Fibroblast of lung (primary cell): Measurements from ENCODE around the gene TNS1. TPM values are rescaled to one million over a fixed set of nuclear protein-coding genes. Genes with fewer than 3 reads are reported as not detected.

Experiments
- DNase-seq, 2 donors: peaks; one replicate each; pipeline versions ENCODE4 v3.0.0 to v3.0.0-alpha.2; 2010; ENCODE audit warnings: low read depth in 2 of 2
- H2AFZ ChIP-seq: 2 replicates; pipeline ENCODE4 v1.5.1; 2012; ENCODE audit warnings: low read length, control low read depth, inconsistent platforms
- H3K27ac ChIP-seq: 2 replicates; pipeline ENCODE4 v1.5.1; 2011; ENCODE audit warnings: low read length, control low read depth; ENCODE audit not compliant: insufficient read depth
- H3K27me3 ChIP-seq: 2 replicates; pipeline ENCODE4 v1.5.1; 2011; ENCODE audit warnings: mild to moderate bottlenecking, low read length; ENCODE audit not compliant: control insufficient read depth, insufficient read depth
- H3K36me3 ChIP-seq: 2 replicates; pipeline ENCODE4 v1.5.1; 2011; ENCODE audit warnings: low read length; ENCODE audit not compliant: control insufficient read depth, insufficient read depth
- H3K4me1 ChIP-seq: 2 replicates; pipeline ENCODE4 v1.5.1; 2011; ENCODE audit warnings: low read length; ENCODE audit not compliant: control insufficient read depth, insufficient read depth; ENCODE audit errors: extremely low read depth
- H3K4me2 ChIP-seq: 2 replicates; pipeline ENCODE4 v1.5.1; 2011; ENCODE audit warnings: low read length, control low read depth; ENCODE audit not compliant: insufficient read depth; ENCODE audit errors: extremely low read depth
- H3K4me3 ChIP-seq, 4 experiments: fragments of 200-600 bp in 1 of 4; sonication (generic) in 1 of 4; replicated peaks in 1 of 4; 2 replicates each; pipeline ENCODE4 v1.5.1; 2011 to 2016; ENCODE audit warnings: low read length in 4 of 4, low read depth in 3 of 4, mild to moderate bottlenecking in 3 of 4, control low read depth in 2 of 4, inconsistent platforms in 1 of 4, mixed read lengths in 1 of 4; ENCODE audit not compliant: insufficient read depth in 1 of 4; ENCODE audit errors: control extremely low read depth in 1 of 4
- H3K79me2 ChIP-seq: 2 replicates; pipeline ENCODE4 v1.5.1; 2012; ENCODE audit warnings: mild to moderate bottlenecking, low read length, inconsistent platforms; ENCODE audit not compliant: control insufficient read depth, insufficient read depth
- H3K9ac ChIP-seq: 2 replicates; pipeline ENCODE4 v1.5.1; 2011; ENCODE audit warnings: mild to moderate bottlenecking, low read length, control low read depth; ENCODE audit not compliant: insufficient read depth
- H3K9me3 ChIP-seq: 2 replicates; pipeline ENCODE4 v1.5.1; 2012; ENCODE audit warnings: low read depth, low read length; ENCODE audit not compliant: control insufficient read depth, insufficient read depth
- H4K20me1 ChIP-seq: 2 replicates; pipeline ENCODE4 v1.5.1; 2011; ENCODE audit warnings: low read length; ENCODE audit not compliant: control insufficient read depth, insufficient read depth; ENCODE audit errors: extremely low read depth
- EZH2 ChIP-seq: IDR thresholded peaks from 2 replicates; pipeline ENCODE4 v1.5.1; 2012; ENCODE audit warnings: low read length, control low read depth, mild to moderate bottlenecking; ENCODE audit errors: missing control alignments
- polyA plus RNA-seq, 2 donors: library from polyadenylated mRNA; depleted of rRNA in 1 of 2; stranded (reverse) in 1 of 2; unstranded in 1 of 2; fragments of >200 nt; gene quantifications; 2 replicates each; pipeline ENCODE4 v1.2.1, GENCODE V29; 2011 to 2012; ENCODE audit warnings: missing spikeins in 1 of 2
- total RNA-seq: library from RNA; depleted of rRNA; stranded (reverse); fragments of >200 nt; gene quantifications from 2 replicates; pipeline ENCODE4 v1.2.1, GENCODE V29; 2014
- TF ChIP-seq, protein P1 (sequence below), 2 donors: IDR thresholded peaks in 1 of 2; conservative IDR thresholded peaks in 1 of 2; 1 replicate in 1 of 2; 2 replicates in 1 of 2; pipeline ENCODE4 v1.5.1; 2011 to 2012; ENCODE audit warnings: low read length in 2 of 2, control low read depth in 1 of 2, inconsistent platforms in 1 of 2, low read depth in 1 of 2, mild to moderate bottlenecking in 1 of 2

Gene TNS1
- total and polyA plus RNA-seq, 2 donors (not counting 1 experiment from before 2014, with no cell fraction given), result 44.4 to 47.1 TPM

DNA sequence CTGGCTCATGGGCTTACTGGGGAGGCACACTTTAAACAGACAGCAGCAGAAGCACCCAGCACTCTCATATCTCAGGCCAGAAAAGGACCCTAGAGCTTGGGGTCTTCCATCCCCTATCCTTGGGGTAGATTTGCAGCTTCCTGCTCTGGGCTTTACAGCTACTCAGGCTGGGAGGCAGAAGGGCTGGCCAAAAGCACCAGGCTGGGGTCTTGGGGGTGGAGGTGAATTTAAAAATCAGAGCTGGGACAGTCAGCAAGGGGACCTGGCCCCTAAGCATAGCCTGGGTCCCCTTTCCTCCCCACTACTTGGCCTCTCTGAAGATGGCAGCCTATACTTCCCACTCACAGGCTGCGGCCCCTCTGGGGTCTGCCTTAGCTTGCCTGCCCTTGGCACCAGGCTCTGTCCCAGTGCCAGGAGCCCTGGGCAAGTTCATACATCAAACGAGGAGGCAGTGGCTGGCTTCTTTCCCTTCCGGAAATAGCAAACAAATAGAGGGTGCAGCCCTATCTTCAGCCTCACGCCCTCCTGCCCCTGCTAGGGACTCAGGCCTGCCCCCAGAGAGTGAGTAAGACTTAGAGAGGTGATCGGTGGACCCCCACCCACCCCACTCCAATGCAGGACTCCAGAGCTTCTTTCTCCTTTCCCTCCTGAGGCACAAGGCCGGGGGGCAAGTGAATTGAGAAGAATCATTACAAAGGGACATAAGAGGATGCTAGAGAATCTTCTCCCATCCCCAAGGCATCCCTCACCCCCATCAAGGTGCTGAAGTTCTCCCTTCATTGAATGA lies 26.0 kb upstream of the TNS1 start:
- Histone ChIP-seq H3K4me1 (no peaks in the 10 kb centered on the region), H3K79me2 (no peaks in the 10 kb centered on the region), H3K27me3 (peaks cover 22% of the 10 kb centered on the region), H3K9ac (no peak overlapping the region), H2AFZ (no peak overlapping the region), H4K20me1 (no peaks in the 10 kb centered on the region), H3K4me3 (no peak overlapping the region), H3K36me3 (no peaks in the 10 kb centered on the region), H3K27ac (no peak overlapping the region), H3K4me2 (no peak overlapping the region), H3K9me3 (no peaks in the 10 kb centered on the region)
- TF ChIP-seq, protein P1, sequence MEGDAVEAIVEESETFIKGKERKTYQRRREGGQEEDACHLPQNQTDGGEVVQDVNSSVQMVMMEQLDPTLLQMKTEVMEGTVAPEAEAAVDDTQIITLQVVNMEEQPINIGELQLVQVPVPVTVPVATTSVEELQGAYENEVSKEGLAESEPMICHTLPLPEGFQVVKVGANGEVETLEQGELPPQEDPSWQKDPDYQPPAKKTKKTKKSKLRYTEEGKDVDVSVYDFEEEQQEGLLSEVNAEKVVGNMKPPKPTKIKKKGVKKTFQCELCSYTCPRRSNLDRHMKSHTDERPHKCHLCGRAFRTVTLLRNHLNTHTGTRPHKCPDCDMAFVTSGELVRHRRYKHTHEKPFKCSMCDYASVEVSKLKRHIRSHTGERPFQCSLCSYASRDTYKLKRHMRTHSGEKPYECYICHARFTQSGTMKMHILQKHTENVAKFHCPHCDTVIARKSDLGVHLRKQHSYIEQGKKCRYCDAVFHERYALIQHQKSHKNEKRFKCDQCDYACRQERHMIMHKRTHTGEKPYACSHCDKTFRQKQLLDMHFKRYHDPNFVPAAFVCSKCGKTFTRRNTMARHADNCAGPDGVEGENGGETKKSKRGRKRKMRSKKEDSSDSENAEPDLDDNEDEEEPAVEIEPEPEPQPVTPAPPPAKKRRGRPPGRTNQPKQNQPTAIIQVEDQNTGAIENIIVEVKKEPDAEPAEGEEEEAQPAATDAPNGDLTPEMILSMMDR (conservative IDR thresholded peaks at IDR 0.05 in 1 of 2, IDR thresholded peaks at IDR 0.05 in 1 of 2; ENCODE audit: low read depth in 1 of 2, low read length in 2 of 2), result no peak
- no peak for TF ChIP-seq EZH2
- no peak for DNase-seq

DNA sequence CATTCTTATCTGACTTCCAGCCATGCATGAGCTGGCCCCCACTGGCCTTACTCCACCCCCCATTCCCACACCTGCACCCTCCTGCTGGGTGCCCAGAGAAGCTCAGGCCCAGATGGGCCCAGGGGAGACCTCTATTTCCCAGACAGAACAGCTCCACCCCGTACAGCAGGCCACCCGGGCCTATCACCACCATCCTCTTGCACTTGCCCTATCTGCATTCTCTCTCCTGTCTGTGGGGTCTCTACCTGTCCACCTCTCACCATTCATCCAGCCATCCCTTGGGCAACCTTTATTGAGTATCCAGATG lies 25.3 kb upstream of the TNS1 start:
- H3K4me2 ChIP-seq, result no peak overlapping the region
- H3K4me1 ChIP-seq, result no peaks in the 10 kb centered on the region
- H3K27me3 ChIP-seq, result peaks cover 18% of the 10 kb centered on the region
- no peak for TF ChIP-seq EZH2
- TF ChIP-seq, protein P1 (conservative IDR thresholded peaks at IDR 0.05 in 1 of 2, IDR thresholded peaks at IDR 0.05 in 1 of 2; ENCODE audit: low read depth in 1 of 2, low read length in 2 of 2), result no peak
- H3K9me3 ChIP-seq, result no peaks in the 10 kb centered on the region
- no peak for DNase-seq
- H3K4me3 ChIP-seq, result no peak overlapping the region
- no peaks in the 10 kb centered on the region for H3K79me2 ChIP-seq
- no peak overlapping the region for H3K9ac ChIP-seq
- no peaks in the 10 kb centered on the region for H3K36me3 ChIP-seq
- no peak overlapping the region for H2AFZ ChIP-seq
- H4K20me1 ChIP-seq, result no peaks in the 10 kb centered on the region
- H3K27ac ChIP-seq, result no peak overlapping the region

DNA sequence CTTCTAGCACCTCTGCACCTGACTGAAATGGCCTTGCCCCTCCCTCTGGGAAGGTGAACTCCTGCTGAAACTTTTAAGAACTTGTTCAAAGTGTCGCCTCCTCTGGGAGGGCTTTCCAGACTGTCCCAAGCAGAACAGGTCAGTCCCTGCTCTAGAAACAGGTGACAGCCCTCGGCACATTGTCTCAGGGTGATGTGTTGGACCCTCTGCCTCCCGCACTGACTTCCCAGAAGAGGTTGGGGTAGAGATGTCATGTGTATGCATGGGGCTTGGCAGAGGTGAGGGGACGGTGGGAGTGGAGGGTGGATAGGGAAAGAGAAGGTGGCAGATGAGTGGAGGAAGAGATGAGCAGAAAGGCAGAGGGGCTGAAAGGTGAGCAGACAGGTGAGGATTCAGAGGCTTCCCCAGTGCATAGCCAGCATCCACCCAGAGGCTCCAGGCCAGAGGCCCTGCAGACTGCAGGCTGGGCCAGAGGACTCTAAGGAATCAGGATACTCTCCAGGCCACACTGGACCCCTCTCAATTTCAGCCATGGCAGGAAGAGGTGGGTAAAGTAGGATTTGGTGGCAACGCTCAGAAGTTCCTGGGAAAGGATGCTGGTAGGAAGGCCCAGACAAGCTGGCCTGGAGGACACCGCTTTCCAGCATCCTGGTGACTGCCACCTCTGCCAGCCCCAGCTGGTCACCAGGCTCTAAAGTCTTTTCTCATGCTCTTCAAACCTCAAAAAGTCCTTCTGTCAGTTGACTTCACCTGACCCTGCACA lies 24.8 kb upstream of the TNS1 start:
- Histone ChIP-seq H3K36me3 (no peaks in the 10 kb centered on the region), H3K79me2 (no peaks in the 10 kb centered on the region), H3K9me3 (no peaks in the 10 kb centered on the region), H3K4me2 (no peak overlapping the region), H4K20me1 (no peaks in the 10 kb centered on the region), H3K9ac (no peak overlapping the region), H3K27ac (no peak overlapping the region), H3K27me3 (peaks cover 14% of the 10 kb centered on the region), H3K4me1 (no peaks in the 10 kb centered on the region), H2AFZ (no peak overlapping the region), H3K4me3 (no peak overlapping the region)
- TF ChIP-seq, protein P1 (conservative IDR thresholded peaks at IDR 0.05 in 1 of 2, IDR thresholded peaks at IDR 0.05 in 1 of 2; ENCODE audit: low read depth in 1 of 2, low read length in 2 of 2), result no peak
- no peak for TF ChIP-seq EZH2
- no peak for DNase-seq
